Neural progenitor cell (in vitro differentiated cells): ENCODE results near the gene BCL2A1. TPM values are rescaled to one million over a fixed set of nuclear protein-coding genes. Genes with fewer than 3 reads are reported as not detected.
"Not testable (repeated sequence)": the region's sequence is repeated elsewhere in the genome, so short reads cannot be mapped to it uniquely, and the experiment has no call there.

ENCODE experiments used
- DNase-seq: peaks from one replicate; pipeline ENCODE4 v3.0.0-alpha.2; 2016; ENCODE audit warnings: low spot score
- H2AFZ ChIP-seq: fragments of 200-600 bp; sonication (generic); replicated peaks from 2 replicates; pipeline ENCODE4 v1.6.1; 2016; ENCODE audit warnings: antibody characterized with exemption
- H3F3A ChIP-seq: fragments of 200-600 bp; sonication (generic); 2 replicates; pipeline ENCODE4 v1.6.1; 2016; ENCODE audit warnings: antibody characterized with exemption, low read depth
- H3K27ac ChIP-seq: fragments of 200-600 bp; sonication (generic); 2 replicates; pipeline ENCODE4 v1.5.1; 2016; ENCODE audit warnings: mild to moderate bottlenecking
- H3K27me3 ChIP-seq: fragments of 200-600 bp; sonication (generic); 2 replicates; pipeline ENCODE4 v1.6.1; 2016; ENCODE audit warnings: mild to moderate bottlenecking, moderate library complexity
- H3K36me3 ChIP-seq: fragments of 200-600 bp; sonication (generic); 2 replicates; pipeline ENCODE4 v1.5.1; 2016
- H3K4me1 ChIP-seq: fragments of 200-600 bp; sonication (generic); 2 replicates; pipeline ENCODE4 v1.6.1; 2016; ENCODE audit warnings: mixed run types
- H3K4me2 ChIP-seq: fragments of 200-600 bp; sonication (generic); 2 replicates; pipeline ENCODE4 v1.6.1; 2016
- H3K4me3 ChIP-seq: fragments of 200-600 bp; sonication (generic); 2 replicates; pipeline ENCODE4 v1.5.1; 2016
- H3K79me2 ChIP-seq: fragments of 200-600 bp; sonication (generic); 2 replicates; pipeline ENCODE4 v1.6.1; 2016; ENCODE audit warnings: low read depth
- H3K9ac ChIP-seq: fragments of 200-600 bp; sonication (generic); 2 replicates; pipeline ENCODE4 v1.6.1; 2016
- H3K9me3 ChIP-seq: fragments of 200-600 bp; sonication (generic); 2 replicates; pipeline ENCODE4 v1.5.1; 2016; ENCODE audit warnings: low read depth
- H4K20me1 ChIP-seq: fragments of 200-600 bp; sonication (generic); 2 replicates; pipeline ENCODE4 v1.6.1; 2016; ENCODE audit warnings: low read depth
- H3K27ac Mint-ChIP-seq: 3 replicates; pipeline ENCODE4 v1.8.0; 2021; ENCODE audit warnings: mixed read lengths
- H3K27me3 Mint-ChIP-seq: 2 replicates; pipeline ENCODE4 v1.8.0; 2022; ENCODE audit warnings: low read depth, mild to moderate bottlenecking, inconsistent platforms, moderate library complexity, mixed read lengths; ENCODE audit not compliant: insufficient read depth
- H3K36me3 Mint-ChIP-seq: 3 replicates; pipeline ENCODE4 v1.8.0; 2021; ENCODE audit warnings: mixed read lengths
- H3K4me1 Mint-ChIP-seq: 3 replicates; pipeline ENCODE4 v1.8.0; 2021; ENCODE audit warnings: mixed read lengths
- H3K4me3 Mint-ChIP-seq: 3 replicates; pipeline ENCODE4 v1.8.0; 2021; ENCODE audit warnings: mild to moderate bottlenecking, moderate library complexity, mixed read lengths
- H3K9me3 Mint-ChIP-seq: 3 replicates; pipeline ENCODE4 v1.8.0; 2020; ENCODE audit warnings: mixed read lengths
- EZH2 ChIP-seq: fragments of 200-600 bp; sonication (generic); IDR thresholded peaks from 2 replicates; pipeline ENCODE4 v1.6.1; 2017; ENCODE audit warnings: antibody characterized with exemption, mild to moderate bottlenecking, moderate library complexity
- EZH2phosphoT487 ChIP-seq: fragments of 200-600 bp; sonication (generic); IDR thresholded peaks from 2 replicates; pipeline ENCODE4 v1.6.1; 2017; ENCODE audit warnings: antibody characterized with exemption
- total RNA-seq: library from RNA; depleted of rRNA; stranded (reverse); fragments of >200 nt; gene quantifications from 2 replicates; pipeline ENCODE4 v1.2.3, GENCODE V29; 2015; ENCODE audit warnings: low replicate concordance
- TF ChIP-seq, protein P1 (sequence below): fragments of 200-600 bp; sonication (generic); IDR thresholded peaks from 2 replicates; pipeline ENCODE4 v1.5.1; 2017; ENCODE audit warnings: antibody characterized with exemption, mild to moderate bottlenecking

BCL2A1 gene
- total RNA-seq, 1 donor from 2014 or later, result not detected

DNA sequence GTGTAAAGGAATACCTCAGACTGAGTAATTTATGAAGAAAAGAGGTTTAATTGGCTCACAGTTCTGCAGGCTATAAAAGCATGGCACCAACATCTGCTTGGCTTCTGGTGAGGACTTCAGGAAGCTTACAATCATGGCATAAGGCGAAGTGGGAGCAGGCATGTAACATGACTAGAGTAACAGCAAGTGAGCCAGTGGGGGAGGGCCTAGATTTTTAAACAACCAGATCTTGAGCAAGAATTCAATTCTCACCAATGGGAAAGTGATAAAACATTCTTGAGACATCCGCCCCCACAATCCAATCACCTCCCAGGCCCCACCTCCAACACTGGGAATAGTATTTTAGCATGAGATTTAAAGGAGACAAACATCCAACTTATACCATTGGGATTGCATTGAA lies 44.2 kb upstream of the BCL2A1 start:
- Mint-ChIP-seq H3K27me3 (peaks cover under 1% of the 10 kb centered on the region), H3K36me3 (no peaks in the 10 kb centered on the region), H3K4me1 (no peaks in the 10 kb centered on the region), H3K4me3 (no peak overlapping the region), H3K27ac (no peak overlapping the region), H3K9me3 (peaks cover 5% of the 10 kb centered on the region)
- no peak overlapping the region for H3K4me3 ChIP-seq
- no peak overlapping the region for H2AFZ ChIP-seq
- no peaks in the 10 kb centered on the region for H3K9me3 ChIP-seq
- H3K27me3 ChIP-seq, result no peaks in the 10 kb centered on the region
- H3K9ac ChIP-seq, result no peak overlapping the region
- H3K4me1 ChIP-seq, result no peaks in the 10 kb centered on the region
- DNase-seq, result no peak
- TF ChIP-seq, protein P1, sequence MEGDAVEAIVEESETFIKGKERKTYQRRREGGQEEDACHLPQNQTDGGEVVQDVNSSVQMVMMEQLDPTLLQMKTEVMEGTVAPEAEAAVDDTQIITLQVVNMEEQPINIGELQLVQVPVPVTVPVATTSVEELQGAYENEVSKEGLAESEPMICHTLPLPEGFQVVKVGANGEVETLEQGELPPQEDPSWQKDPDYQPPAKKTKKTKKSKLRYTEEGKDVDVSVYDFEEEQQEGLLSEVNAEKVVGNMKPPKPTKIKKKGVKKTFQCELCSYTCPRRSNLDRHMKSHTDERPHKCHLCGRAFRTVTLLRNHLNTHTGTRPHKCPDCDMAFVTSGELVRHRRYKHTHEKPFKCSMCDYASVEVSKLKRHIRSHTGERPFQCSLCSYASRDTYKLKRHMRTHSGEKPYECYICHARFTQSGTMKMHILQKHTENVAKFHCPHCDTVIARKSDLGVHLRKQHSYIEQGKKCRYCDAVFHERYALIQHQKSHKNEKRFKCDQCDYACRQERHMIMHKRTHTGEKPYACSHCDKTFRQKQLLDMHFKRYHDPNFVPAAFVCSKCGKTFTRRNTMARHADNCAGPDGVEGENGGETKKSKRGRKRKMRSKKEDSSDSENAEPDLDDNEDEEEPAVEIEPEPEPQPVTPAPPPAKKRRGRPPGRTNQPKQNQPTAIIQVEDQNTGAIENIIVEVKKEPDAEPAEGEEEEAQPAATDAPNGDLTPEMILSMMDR, result no peak
- no peak for TF ChIP-seq EZH2
- TF ChIP-seq EZH2phosphoT487, result no peak
- H3K36me3 ChIP-seq, result no peaks in the 10 kb centered on the region
- no peak overlapping the region for H3K27ac ChIP-seq
- no peaks in the 10 kb centered on the region for H4K20me1 ChIP-seq
- H3K4me2 ChIP-seq, result no peak overlapping the region
- H3K79me2 ChIP-seq, result no peaks in the 10 kb centered on the region
- no peaks in the 10 kb centered on the region for H3F3A ChIP-seq

DNA sequence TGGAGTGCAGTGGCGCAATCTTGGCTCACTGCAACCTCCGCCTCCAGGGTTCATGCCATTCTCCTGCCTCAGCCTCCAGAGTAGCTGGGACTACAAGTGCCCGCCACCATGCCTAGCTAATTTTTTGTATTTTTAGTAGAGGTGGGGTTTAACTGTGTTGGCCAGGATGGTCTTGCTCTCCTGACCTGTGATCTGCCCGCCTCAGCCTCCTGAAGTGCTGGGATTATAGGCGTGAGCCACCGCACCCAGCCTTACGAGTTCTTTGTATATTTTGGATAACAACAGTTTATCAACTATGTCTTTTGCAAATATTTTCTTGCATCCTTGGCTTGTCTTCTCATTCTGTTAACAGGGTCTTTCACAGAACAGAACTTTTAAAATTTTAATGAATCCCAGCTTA lies 43.2 kb upstream of the BCL2A1 start:
- not testable (repeated sequence) for H3K9me3 Mint-ChIP-seq, H3K27me3 Mint-ChIP-seq, H3K36me3 Mint-ChIP-seq, H2AFZ ChIP-seq, H3K27me3 ChIP-seq, H3K27ac ChIP-seq, H3K9me3 ChIP-seq, DNase-seq, H3K4me1 Mint-ChIP-seq, H3K4me1 ChIP-seq, H3K4me2 ChIP-seq, H4K20me1 ChIP-seq, H3F3A ChIP-seq, H3K4me3 Mint-ChIP-seq, H3K9ac ChIP-seq, H3K27ac Mint-ChIP-seq, H3K36me3 ChIP-seq, H3K79me2 ChIP-seq, H3K4me3 ChIP-seq

DNA sequence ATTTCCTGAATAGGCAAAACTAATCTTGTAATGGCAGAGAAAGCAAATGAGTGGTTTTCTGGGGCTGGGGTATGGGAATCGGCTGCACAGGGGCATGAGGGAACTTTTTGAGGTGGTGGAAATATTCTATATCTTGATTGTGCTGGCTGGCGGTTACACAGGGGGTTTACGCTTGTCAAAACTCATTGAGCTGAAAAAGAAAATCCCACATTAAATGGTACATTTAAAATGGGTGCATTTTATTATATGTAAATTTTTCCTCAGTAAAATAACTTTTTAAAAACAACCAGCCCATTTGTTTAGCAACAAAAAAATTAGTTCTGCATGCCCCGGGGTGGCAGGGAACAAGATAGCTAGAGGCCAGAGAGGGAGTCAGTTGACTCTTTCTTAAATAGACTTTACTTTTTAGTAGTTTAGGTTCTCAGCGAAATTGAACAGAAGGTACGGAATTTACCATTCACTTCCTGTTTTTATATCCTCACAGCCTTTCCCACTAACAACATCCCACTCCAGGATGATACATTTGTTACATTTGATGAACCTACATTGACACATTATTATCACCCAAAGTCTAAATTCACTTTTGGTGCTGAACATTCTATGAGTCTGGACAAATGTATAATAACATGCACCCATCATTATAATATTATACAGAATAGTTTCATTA lies 41.2 kb upstream of the BCL2A1 start:
- Histone ChIP-seq H3K4me2 (no peak overlapping the region), H3K36me3 (no peaks in the 10 kb centered on the region), H3K4me1 (no peaks in the 10 kb centered on the region), H3K4me3 (no peak overlapping the region), H3K27me3 (no peaks in the 10 kb centered on the region), H2AFZ (no peak overlapping the region), H3K79me2 (no peaks in the 10 kb centered on the region), H3K9ac (no peak overlapping the region), H3K9me3 (no peaks in the 10 kb centered on the region), H3K27ac (no peak overlapping the region), H4K20me1 (no peaks in the 10 kb centered on the region), H3F3A (no peaks in the 10 kb centered on the region)
- no peak for DNase-seq
- H3K9me3 Mint-ChIP-seq, result peaks cover 5% of the 10 kb centered on the region
- TF ChIP-seq EZH2 (no peak), EZH2phosphoT487 (no peak)
- TF ChIP-seq, protein P1, result no peak
- peak overlapping the region; percentile 3 for H3K27ac Mint-ChIP-seq
- H3K4me3 Mint-ChIP-seq, result no peak overlapping the region
- no peaks in the 10 kb centered on the region for H3K36me3 Mint-ChIP-seq
- H3K27me3 Mint-ChIP-seq, result peaks cover 4% of the 10 kb centered on the region
- no peaks in the 10 kb centered on the region for H3K4me1 Mint-ChIP-seq

DNA sequence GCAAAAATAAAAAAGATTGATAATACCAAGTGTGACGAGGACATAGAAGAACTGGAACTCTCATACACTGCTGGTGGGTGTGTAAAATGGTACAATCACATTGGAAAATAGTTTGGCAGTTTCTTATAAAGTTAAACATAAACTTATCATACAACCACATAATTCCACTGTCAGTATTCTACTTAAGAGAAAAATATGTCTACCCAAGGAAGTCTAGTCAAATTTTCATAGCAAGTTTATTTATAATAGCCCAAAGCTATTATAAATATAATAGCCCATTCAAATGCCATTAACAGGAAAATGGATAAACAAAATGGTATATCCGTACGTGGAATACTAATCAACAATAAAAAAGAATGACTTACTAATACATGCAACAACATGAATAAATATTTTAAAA lies 40.6 kb upstream of the BCL2A1 start:
- Mint-ChIP-seq H3K27ac (no peak overlapping the region), H3K27me3 (peaks cover 4% of the 10 kb centered on the region)

DNA sequence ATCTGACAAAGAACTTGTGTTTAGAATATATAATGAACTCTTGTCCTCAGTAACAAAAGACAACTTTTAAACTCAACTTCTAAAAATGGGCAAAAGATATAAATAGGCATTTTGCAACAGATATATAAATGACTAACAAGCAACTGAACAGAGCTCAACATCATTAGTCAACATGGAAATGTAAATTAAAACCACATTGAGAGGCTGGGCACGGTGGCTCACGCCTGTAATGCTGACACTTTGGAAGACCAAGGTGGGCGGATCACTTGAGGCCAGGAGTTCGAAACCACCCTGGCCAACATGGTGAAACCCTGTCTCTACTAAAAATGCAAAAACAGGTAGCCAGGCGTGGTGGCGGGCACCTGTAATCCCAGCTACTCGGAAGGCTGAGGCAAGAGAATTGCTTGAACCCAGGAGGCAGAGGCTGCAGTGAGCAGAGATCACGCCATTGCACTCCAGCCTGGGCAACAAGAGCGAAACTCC lies 40.1 kb upstream of the BCL2A1 start:
- not testable (repeated sequence) for H3K27ac ChIP-seq, H4K20me1 ChIP-seq, H3K9me3 Mint-ChIP-seq, H3K36me3 Mint-ChIP-seq, H3K79me2 ChIP-seq, H3K27ac Mint-ChIP-seq, H3K27me3 Mint-ChIP-seq, H3K9ac ChIP-seq, DNase-seq, H3K36me3 ChIP-seq, H3F3A ChIP-seq, H3K9me3 ChIP-seq, H3K4me1 Mint-ChIP-seq, H3K4me3 ChIP-seq, H3K4me2 ChIP-seq, H3K4me1 ChIP-seq, H2AFZ ChIP-seq, H3K4me3 Mint-ChIP-seq, H3K27me3 ChIP-seq

More for the DNA sequence above, 40.6 kb upstream of the BCL2A1 start:
- Histone ChIP-seq H3F3A (no peaks in the 10 kb centered on the region), H3K27ac (no peak overlapping the region), H3K79me2 (no peaks in the 10 kb centered on the region), H4K20me1 (no peaks in the 10 kb centered on the region), H2AFZ (no peak overlapping the region), H3K9ac (no peak overlapping the region), H3K4me3 (no peak overlapping the region), H3K9me3 (no peaks in the 10 kb centered on the region), H3K27me3 (no peaks in the 10 kb centered on the region), H3K36me3 (no peaks in the 10 kb centered on the region), H3K4me1 (no peaks in the 10 kb centered on the region), H3K4me2 (no peak overlapping the region)
- no peak for DNase-seq
- Mint-ChIP-seq H3K4me3 (no peak overlapping the region), H3K9me3 (peaks cover 5% of the 10 kb centered on the region), H3K36me3 (no peaks in the 10 kb centered on the region), H3K4me1 (no peaks in the 10 kb centered on the region)
- TF ChIP-seq, protein P1, result no peak
- no peak for TF ChIP-seq EZH2
- TF ChIP-seq EZH2phosphoT487, result no peak
